Measurements from ENCODE around the gene ITGB4. TPM values are rescaled to one million over a fixed set of nuclear protein-coding genes. Genes with fewer than 3 reads are reported as not detected.

ITGB4 gene
- total and polyA plus RNA-seq, 2 of the 13 experiments (the other 11 are each of a cell fraction or from before 2014, with no cell fraction given) = 6.9 to 14.5 TPM

DNA sequence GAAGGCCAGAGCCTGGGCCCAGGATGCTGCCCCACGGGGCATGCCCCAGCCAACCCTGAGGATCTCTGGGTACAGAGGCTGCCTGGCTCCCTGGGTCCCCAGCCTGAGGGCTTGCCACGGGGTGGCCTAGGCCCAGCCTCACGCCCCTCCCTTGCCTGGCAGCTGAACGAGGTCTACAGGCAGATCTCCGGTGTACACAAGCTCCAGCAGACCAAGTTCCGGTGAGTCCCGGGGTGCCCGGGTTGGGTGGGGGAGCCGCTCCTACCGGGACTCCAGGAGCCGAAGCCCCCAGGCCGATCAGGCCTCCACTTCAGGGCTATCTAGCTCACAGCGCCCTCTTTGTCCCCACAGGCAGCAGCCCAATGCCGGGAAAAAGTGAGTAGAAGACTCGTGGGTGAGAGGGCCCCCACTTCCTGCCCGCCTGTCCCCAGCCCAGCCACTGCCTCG lies 19.4 kb downstream of the ITGB4 start (continued):
- TF ChIP-seq, protein P1, sequence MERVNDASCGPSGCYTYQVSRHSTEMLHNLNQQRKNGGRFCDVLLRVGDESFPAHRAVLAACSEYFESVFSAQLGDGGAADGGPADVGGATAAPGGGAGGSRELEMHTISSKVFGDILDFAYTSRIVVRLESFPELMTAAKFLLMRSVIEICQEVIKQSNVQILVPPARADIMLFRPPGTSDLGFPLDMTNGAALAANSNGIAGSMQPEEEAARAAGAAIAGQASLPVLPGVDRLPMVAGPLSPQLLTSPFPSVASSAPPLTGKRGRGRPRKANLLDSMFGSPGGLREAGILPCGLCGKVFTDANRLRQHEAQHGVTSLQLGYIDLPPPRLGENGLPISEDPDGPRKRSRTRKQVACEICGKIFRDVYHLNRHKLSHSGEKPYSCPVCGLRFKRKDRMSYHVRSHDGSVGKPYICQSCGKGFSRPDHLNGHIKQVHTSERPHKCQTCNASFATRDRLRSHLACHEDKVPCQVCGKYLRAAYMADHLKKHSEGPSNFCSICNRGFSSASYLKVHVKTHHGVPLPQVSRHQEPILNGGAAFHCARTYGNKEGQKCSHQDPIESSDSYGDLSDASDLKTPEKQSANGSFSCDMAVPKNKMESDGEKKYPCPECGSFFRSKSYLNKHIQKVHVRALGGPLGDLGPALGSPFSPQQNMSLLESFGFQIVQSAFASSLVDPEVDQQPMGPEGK (CRISPR knock-in tag; IDR thresholded peaks at IDR 0.05) = peak; percentile 62
- no peak for TF ChIP-seq ZNF24 (IDR thresholded peaks at IDR 0.05)
- no peak for TF ChIP-seq IKZF4 (CRISPR knock-in tag; IDR thresholded peaks at IDR 0.05; ENCODE audit: borderline replicate concordance, low read depth, not compliant biosample characterization)
- no peak for TF ChIP-seq PHB2 (IDR thresholded peaks at IDR 0.05; ENCODE audit: partially characterized antibody)
- peak; percentile 30; the same call in 1 of the 2 replicates for TF ChIP-seq FOXO1 (CRISPR knock-in tag; IDR thresholded peaks at IDR 0.05)
- TF ChIP-seq SOX6 (IDR thresholded peaks at IDR 0.05) = no peak
- TF ChIP-seq SOX6 (CRISPR knock-in tag; IDR thresholded peaks at IDR 0.05) = no peak
- TF ChIP-seq, protein P2, sequence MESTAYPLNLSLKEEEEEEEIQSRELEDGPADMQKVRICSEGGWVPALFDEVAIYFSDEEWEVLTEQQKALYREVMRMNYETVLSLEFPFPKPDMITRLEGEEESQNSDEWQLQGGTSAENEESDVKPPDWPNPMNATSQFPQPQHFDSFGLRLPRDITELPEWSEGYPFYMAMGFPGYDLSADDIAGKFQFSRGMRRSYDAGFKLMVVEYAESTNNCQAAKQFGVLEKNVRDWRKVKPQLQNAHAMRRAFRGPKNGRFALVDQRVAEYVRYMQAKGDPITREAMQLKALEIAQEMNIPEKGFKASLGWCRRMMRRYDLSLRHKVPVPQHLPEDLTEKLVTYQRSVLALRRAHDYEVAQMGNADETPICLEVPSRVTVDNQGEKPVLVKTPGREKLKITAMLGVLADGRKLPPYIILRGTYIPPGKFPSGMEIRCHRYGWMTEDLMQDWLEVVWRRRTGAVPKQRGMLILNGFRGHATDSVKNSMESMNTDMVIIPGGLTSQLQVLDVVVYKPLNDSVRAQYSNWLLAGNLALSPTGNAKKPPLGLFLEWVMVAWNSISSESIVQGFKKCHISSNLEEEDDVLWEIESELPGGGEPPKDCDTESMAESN (CRISPR knock-in tag; conservative IDR thresholded peaks at IDR 0.05) = 0 out of 2 replicates have a peak, but pooled peaks have one; percentile 20
- no peak for TF ChIP-seq ZSCAN9 (CRISPR knock-in tag; IDR thresholded peaks at IDR 0.05; ENCODE audit: borderline replicate concordance)
- no peak for TF ChIP-seq CENPT (CRISPR knock-in tag; IDR thresholded peaks at IDR 0.05; ENCODE audit: low read depth)
- TF ChIP-seq WIZ (CRISPR knock-in tag; IDR thresholded peaks at IDR 0.05) = no peak
- 0 out of 2 replicates have a peak, but pooled peaks have one; percentile 27 for TF ChIP-seq ELF1 (CRISPR knock-in tag; IDR thresholded peaks at IDR 0.05)
- no peak for TF ChIP-seq NFATC3 (CRISPR knock-in tag; IDR thresholded peaks at IDR 0.05)
- no peak for TF ChIP-seq GATA4 (IDR thresholded peaks at IDR 0.05; ENCODE audit: borderline replicate concordance, low read depth)
- TF ChIP-seq IRX3 (CRISPR knock-in tag; IDR thresholded peaks at IDR 0.05; ENCODE audit: borderline replicate concordance, low read depth) = no peak
- no peak for TF ChIP-seq ZNF460 (CRISPR knock-in tag; IDR thresholded peaks at IDR 0.05; ENCODE audit: borderline replicate concordance)
- no peak for TF ChIP-seq ELF3 (CRISPR knock-in tag; IDR thresholded peaks at IDR 0.05)
- TF ChIP-seq ZNF253 (CRISPR knock-in tag; IDR thresholded peaks at IDR 0.05; ENCODE audit: borderline replicate concordance) = no peak
- peak; percentile 66; the same call in 1 of the 2 replicates for TF ChIP-seq ERF (CRISPR knock-in tag; IDR thresholded peaks at IDR 0.05)
- TF ChIP-seq, protein P3, sequence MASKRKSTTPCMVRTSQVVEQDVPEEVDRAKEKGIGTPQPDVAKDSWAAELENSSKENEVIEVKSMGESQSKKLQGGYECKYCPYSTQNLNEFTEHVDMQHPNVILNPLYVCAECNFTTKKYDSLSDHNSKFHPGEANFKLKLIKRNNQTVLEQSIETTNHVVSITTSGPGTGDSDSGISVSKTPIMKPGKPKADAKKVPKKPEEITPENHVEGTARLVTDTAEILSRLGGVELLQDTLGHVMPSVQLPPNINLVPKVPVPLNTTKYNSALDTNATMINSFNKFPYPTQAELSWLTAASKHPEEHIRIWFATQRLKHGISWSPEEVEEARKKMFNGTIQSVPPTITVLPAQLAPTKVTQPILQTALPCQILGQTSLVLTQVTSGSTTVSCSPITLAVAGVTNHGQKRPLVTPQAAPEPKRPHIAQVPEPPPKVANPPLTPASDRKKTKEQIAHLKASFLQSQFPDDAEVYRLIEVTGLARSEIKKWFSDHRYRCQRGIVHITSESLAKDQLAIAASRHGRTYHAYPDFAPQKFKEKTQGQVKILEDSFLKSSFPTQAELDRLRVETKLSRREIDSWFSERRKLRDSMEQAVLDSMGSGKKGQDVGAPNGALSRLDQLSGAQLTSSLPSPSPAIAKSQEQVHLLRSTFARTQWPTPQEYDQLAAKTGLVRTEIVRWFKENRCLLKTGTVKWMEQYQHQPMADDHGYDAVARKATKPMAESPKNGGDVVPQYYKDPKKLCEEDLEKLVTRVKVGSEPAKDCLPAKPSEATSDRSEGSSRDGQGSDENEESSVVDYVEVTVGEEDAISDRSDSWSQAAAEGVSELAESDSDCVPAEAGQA (IDR thresholded peaks at IDR 0.05; ENCODE audit: low read depth) = no peak
- TF ChIP-seq, protein P3 (CRISPR knock-in tag; IDR thresholded peaks at IDR 0.05; ENCODE audit: borderline replicate concordance) = no peak
